Measurements from ENCODE around the gene MRGPRE.

The MRGPRE gene

DNA sequence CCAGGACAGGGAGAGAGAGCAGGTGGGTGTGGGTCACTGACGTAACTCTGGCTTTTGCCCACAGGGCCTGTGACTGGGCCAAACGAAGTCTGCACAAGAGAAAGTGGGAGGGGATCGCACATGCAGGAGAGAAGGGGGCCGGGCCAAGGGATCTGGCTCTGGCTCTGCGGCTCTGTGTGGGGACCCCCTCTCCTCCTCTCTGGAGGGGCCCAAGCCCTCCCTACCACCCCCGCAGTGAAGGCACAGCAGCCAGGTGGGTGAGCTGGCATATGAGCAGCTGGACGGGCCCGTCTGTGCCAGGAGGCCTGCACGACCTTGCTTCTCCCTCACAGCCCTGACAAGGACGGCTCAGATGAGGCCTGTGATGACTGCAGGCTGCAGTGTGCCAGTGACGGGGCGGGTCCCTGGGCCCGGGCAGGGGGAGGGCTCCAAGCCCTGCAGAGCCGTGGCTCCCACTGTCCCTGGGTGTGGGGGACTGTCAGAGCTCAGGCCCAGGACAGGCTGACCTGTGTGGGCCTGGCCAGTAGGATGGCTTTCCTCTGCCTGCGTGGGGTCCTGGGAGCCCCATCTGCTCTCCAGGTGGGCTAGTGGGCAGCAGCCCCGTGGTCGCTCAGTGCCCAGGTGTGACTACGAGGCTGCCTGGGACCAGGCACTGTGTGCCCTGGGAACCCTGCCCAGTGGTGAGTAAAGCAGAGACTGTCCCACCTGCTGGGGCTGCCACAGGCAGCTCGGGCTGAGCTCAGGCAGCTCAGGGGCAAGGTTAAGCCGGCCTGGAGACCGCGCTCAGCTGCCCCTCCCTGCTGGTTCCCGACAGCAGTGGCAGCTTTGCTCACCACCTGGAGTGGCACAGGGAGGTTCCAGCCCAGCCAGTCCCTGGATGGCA is 35.8 kb downstream of the MRGPRE start:
- DNase-seq (ENCODE audit: low spot score), result no peak

GRCh38 chr11:3195251-3196160 is 36.7 kb downstream of the MRGPRE start:
- no peak for DNase-seq (ENCODE audit: low spot score)

DNA sequence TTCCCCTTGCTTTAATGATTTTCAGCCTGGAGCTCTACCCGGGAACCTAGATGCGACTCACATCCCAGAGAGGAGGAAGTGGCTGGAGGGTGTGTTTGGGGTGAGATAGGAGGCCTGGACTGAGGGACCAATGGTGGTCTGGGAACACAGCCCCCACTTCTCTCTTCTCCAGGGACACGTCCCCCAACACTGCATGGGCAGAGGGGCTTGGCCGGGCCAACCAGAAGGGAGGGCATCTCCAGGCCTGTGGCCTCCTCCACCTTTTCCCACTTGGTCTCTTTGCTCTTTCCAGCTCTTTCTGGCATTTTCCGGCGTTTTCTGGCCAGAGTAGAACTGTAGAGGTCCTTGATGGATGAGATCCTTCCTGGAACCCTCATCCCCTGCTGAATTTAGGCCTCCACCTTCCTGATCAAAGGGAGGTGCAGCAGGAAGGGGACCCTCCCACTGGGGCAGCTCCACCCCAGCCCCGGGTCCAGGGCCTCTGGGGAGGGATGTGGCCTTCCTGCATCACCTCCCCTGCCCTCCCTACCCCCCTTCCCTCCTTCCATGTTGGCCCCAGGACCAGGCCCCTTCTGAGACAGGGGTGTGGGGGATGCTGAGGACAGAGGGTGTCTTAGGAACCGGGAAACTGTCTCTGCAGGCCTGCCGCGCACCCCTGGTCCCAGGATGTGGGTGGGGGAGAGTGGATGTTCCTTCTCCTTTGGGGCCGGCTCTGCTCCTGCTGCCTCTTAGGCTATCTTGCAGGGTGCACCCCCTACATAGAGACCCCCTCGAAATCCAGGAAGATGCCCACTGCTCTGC is 38.0 kb downstream of the MRGPRE start:
- no peak for DNase-seq (ENCODE audit: low spot score)

- no peak for DNase-seq (ENCODE audit: low spot score)
These were observed 38.7 kb downstream of the MRGPRE start for GRCh38 chr11:3193373-3194015.

- no peak for DNase-seq (ENCODE audit: low spot score)
These were observed 39.5 kb downstream of the MRGPRE start for GRCh38 chr11:3192511-3193372.

DNA sequence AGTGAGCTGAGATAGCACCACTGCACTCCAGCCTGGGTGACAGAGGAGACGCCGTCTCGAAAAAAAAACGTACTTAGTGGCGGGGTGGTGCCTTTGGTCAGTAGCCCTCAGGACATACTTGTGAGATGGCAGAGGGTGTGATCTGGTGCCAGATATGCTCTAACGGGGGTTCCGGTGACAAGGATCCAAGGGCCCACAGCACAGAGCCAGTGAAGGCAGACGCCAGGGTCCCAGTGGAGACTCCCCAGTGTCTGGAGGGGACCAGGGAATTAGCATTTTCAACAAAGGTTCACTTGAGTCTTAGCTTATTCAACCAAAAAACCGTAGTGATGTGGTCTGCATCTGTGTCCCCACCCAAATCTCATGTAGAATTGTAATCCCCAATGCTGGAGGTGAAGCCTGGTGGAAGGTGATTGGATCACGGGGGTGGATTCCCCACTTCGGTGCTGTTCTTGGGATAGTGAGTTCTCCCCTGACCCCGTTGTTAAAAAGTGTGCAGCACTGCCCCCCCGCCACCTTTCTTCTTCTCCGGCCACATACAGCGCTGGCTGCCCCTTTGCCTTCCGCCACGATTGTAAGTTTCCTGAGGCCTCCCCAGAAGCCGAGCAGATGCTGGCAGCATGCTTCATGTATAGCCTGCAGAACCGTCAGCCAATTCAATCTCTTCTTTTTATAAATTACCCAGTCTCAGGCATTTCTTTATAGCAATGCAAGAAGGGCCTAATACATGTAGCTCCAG is 40.5 kb downstream of the MRGPRE start:
- no peak for DNase-seq (ENCODE audit: low spot score)

GRCh38 chr11:3190600-3190999 is 41.6 kb downstream of the MRGPRE start:
- no peak for DNase-seq (ENCODE audit: low spot score)

- DNase-seq (ENCODE audit: low spot score), result no peak
These were observed 42.2 kb downstream of the MRGPRE start for GRCh38 chr11:3189886-3190583.

- no peak for DNase-seq (ENCODE audit: low spot score)
These were observed 42.9 kb downstream of the MRGPRE start for GRCh38 chr11:3189196-3189843.

GRCh38 chr11:3188496-3189195 is 43.6 kb downstream of the MRGPRE start:
- DNase-seq (ENCODE audit: low spot score), result no peak

DNA sequence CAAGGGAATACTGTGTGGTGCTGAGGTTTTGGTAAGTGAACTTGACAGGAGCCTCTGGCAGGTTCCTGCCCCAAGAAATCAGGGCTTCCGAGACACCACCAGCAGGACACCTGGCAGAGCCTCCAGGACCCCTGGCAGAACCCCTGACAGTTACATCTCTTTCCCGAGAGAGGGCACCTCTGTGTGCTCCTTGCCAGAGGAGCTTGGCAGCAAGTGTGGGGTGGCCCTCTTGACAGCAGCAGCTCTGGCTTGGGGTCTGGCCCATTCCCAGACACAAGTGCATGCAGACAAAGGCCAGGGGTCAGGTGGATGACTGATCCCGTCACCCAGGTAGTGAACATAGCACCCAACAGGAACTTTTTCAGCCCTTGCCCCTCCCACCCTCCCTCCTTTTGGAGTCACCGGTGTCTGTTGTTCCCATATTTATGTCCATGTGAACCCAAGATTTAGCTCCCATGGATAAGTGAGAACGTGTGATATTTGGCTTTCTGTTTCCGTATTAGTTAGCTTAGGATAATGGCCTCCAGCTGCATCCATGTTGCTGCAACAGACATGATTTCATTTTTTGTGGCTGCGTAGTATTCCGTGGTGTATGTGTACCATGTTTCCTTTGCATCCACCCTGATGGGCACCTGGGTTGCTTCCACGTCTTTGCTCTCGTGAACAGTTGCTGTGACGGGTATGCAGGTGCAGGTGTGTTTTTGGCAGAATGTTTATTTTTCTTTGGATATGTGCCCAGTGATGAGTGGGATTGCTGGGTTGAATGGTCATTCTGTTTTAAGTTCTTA is 45.9 kb downstream of the MRGPRE start:
- no peak for DNase-seq (ENCODE audit: low spot score)

DNA sequence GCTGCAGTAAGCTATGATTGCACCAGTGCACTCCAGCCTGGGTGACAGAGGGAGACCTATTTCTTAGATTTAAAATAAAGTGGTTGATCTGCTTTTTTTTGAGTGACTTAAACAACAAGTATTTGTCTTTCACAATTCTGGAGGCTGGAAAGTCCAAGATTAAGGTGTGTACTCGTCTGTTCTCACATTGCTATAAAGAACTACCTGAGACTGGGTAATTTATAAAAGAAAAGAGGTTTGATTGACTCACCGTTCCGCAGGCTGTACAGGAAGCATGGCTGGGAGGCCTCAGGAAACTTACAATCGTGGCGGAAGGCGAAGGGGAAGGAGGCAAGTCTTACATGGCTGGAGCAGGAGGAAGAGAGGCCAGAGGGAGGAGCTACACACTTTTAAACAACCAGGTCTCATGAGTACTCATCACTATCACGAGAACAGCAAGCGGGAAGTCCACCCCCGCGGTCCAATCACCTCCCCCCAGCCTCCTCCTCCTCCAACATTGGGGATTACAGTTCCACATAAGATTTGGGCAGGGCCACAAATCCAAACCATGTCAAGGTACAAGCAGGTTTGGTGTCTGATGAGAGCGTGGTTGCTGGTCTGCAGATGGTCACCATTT is 47.4 kb downstream of the MRGPRE start:
- no peak for DNase-seq (ENCODE audit: low spot score)

GRCh38 chr11:3183523-3183922 is 48.7 kb downstream of the MRGPRE start:
- no peak for DNase-seq (ENCODE audit: low spot score)

DNA sequence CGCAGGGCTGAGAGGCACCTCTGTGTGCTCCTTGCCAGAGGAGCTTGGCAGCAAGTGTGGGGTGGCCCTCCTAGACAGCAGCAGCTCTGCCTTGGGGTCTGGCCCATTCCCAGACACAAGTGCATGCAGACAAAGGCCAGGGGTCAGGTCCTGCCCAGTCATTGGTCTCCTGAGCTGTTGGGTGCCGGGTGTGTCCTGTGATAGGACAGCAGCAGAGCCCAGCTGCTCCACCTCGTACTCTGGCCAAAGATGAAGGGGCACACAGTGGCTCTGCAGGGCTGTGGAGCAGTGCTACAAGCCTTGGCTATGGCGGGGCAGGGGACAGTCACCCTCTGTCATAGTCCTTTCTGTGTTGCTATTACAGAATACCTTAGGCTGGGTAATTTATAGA is 49.8 kb downstream of the MRGPRE start:
- DNase-seq (ENCODE audit: low spot score), result no peak

DNA sequence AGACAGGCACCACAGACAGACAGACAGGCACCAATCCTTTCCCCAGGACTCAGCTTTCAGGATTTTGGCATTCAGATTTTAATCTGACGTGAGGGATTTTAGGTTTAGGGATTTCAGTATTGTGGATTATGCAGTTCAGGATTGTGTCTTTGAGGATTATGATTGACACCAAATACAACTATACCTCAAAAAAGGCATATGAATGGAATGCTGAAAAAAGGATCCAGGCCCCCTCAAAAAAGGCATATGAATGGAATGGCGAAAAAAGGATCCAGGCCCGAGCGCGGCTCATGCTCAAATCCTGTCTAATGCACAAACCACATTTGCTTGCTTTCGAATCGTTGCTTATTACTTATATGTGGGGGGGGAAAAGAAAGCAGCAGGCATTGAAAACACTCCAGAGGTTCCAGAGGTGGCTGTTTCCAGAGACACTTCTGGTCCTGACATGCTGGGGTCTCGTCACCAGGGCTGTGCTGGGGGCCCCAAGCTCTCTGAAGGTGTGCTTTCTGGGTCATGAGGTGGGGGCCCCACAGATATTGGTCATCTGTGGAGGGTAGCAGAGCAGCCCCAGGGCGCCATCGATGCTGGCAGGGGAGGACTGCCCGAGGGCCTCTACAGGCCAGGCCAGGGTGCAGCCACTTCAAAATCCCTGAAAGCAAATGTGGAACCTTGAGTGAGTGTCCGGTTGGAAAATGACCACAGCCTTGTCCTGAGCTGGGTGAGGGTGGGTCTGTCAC is 50.3 kb downstream of the MRGPRE start:
- peak; percentile 3 for DNase-seq (ENCODE audit: low spot score)

GRCh38 chr11:3180869-3181268 is 51.3 kb downstream of the MRGPRE start:
- no peak for DNase-seq (ENCODE audit: low spot score)
